Head of caudate nucleus (tissue), 42 donors: ENCODE measurements around the gene MTM1.

ENCODE experiments used
- DNase-seq, 42 donors: peaks; one replicate each; pipeline versions ENCODE4 v3.0.0 to v3.0.0-alpha.2; 2020 to 2021; ENCODE audit warnings: mixed read lengths in 7 of 42
- intact Hi-C: fragments of 100-400 bp; cut with DNase I; formaldehyde crosslinking; loops from one replicate; pipeline ENCODE4 v1.15.0; 2022

The MTM1 gene

DNA sequence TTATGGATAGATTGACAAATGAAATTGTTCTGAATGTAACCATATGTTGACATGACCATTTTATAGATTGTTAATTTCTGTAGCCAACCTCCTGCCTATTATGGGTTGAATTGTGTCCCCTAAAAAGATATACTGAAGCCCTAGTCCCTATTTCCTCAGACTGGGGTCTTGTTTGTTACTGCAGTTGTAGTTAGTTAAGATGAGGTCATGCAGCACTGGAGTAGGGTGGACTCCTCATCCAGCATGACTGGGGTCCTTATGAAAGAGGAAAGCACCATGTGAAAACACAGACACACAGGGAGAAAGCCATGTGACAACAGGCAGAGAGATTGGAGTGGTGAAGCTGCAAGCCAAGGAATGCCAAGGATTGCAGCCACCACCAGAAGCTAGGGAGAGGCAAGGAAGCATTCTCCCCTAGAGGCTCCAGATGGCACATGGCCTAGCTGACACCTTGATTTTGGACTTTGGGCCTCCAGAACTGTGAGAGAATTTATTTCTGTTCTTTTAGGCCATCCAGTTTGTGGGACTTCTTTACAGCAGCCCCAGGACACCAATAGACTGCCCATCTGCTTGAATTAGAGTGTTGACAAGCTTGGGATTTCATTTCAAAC, 14.0 kb downstream of the MTM1 start:
- DNase-seq = no peak
- intact Hi-C loops = no loop called here

- intact Hi-C loops = no loop called here
Observed at GRCh38 chrX:150587585-150588503, 19.4 kb downstream of the MTM1 start.

GRCh38 chrX:150594584-150594983, 26.2 kb downstream of the MTM1 start:
- intact Hi-C loops = no loop called here
- no peak for DNase-seq

More at GRCh38 chrX:150587585-150588503, 19.4 kb downstream of the MTM1 start:
- DNase-seq = peak in 28 of 42 donors; percentile 5 to 74 (median 38)

GRCh38 chrX:150599226-150599625, 30.8 kb downstream of the MTM1 start:
- intact Hi-C loops = no loop called here
- no peak for DNase-seq

- DNase-seq = no peak
- intact Hi-C loops = no loop called here
Observed at GRCh38 chrX:150602296-150602695, 33.9 kb downstream of the MTM1 start.

- intact Hi-C loops = no loop called here
- no peak for DNase-seq
Observed at GRCh38 chrX:150602743-150603142, 34.3 kb downstream of the MTM1 start.

DNA sequence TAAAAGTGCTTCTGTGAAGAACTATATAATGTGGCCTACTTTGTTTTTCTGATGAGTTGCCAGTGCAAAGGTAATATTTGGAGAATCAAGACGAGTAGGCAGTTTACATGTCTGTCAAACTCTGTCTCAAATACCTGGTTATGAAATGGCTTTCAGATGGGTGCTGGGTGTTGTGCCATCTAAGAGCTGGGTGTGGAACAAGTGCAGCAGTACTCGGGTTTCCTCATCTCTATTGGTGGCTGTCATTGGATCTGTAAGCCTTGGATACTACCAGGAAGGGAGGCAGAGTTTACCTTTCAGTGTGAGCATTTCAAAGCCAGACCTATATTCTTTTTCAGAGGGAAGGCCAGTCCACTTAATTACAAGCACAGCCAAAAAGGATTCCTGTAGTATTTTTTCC, 37.2 kb downstream of the MTM1 start:
- intact Hi-C loops = no loop called here

GRCh38 chrX:150607201-150607600, 38.8 kb downstream of the MTM1 start:
- intact Hi-C loops = no loop called here

More for the DNA sequence above, 37.2 kb downstream of the MTM1 start:
- DNase-seq = no peak

DNA sequence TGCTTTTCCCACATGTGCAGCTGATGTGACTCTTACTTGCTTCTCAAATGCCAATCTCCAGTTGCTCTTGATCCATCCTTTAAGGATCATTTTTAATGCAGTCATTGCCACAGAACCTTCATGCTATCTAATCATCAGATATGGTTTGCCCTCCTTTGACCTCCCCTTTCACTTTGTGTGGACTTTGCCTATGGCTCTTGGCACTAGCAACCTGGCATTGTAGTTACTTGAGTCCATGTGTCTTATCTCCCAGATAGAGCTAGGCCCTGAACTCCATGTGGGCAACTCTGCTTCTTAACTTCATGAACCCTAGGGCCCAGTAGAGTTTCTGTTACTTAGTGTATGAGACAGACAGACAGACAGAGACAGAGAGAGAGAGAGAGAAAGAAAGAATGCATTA, 41.6 kb downstream of the MTM1 start:
- no peak for DNase-seq
- intact Hi-C loops = no loop called here

More at GRCh38 chrX:150607201-150607600, 38.8 kb downstream of the MTM1 start:
- DNase-seq = no peak

DNA sequence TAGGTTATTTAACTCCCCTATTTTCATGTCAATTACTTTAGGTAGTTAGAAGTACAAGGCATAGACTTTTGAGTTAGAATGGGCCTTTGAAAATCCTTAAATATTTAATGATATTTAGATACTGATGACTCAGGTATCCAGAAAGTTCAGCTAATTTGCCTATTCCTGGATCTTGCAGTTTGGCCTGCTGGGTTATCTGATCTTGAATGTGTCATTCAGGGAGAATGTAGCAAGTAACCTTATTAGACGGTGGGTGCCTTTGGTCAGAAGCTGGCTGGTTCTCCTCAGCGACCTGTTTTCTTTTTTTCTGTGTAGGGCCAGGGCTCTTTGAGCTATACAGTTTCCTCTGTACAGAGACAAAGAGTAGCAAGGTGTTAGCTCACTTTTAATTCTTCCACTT, 42.0 kb downstream of the MTM1 start:
- no peak for DNase-seq
- intact Hi-C loops = no loop called here

GRCh38 chrX:150615356-150615755, 46.9 kb downstream of the MTM1 start:
- DNase-seq = no peak

DNA sequence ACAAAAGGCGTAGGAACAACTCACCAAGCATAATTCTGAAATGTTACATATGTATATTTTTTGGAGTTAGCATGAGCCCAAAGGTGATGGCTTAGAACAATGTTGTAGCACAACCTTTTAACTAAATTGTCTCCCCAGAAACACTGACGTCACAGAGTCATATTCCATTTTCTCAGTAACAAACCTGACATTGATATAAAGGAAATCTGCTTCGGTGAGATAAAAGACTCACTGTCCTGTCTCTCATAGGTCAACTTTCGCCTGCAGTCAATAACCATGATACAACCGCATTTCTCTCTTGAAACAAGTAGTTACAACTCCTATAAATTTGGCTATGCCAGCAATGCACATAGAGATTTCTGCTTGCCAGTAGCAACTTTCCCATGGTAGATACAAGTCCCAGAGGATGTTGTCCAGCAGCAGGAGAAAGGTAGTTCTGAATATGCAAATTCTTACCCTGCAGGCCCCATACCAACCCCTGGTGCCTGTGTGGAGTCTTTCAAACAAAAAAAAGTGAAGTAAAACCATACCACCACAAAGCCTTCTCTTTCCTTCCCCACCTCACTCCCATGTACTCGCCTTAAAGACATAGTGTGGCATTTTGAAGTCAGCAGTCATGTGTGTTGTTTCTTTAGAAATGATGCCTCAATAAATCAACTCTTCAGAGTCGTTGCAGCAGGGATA, 47.9 kb downstream of the MTM1 start:
- DNase-seq = no peak
- intact Hi-C loops = no loop called here

More at GRCh38 chrX:150615356-150615755, 46.9 kb downstream of the MTM1 start:
- intact Hi-C loops = no loop called here

DNA sequence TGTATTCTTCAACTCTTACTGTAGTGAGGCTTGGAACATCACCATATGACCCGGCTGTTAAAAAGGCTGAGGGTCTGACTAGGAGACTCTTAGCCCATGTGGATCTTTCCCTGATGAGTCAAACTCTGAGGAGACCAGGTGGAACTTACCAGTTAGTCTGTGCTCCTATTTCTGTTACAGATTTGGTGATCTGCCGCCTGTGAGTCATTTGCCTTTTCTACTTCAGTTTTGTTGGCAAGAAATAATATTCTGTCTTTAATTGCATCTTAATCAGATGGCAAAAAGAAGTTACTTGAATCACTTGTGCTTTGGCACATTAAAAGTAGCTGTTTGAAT, 48.4 kb downstream of the MTM1 start:
- intact Hi-C loops = no loop called here
- DNase-seq = peak in 1 of 42 donors; percentile 36

DNA sequence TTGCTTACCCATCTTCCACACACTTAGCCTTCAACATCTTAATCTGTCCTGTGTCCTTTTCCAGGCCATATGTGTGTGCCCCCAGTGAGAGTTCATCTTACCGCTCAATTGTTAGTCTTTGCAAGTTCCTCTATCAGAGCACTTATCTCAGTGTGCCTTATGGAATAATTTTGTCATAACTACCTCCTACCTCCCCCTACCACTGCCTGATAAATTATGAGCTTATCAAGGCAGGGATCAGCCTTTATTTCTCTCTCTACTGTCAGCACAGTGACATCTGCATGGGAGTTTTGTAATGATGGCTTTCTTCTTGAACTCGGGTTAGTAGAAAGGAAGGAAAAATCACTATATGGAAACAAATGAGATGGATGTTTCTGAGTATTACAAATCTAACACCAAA, 53.2 kb downstream of the MTM1 start:
- intact Hi-C loops = no loop called here

DNA sequence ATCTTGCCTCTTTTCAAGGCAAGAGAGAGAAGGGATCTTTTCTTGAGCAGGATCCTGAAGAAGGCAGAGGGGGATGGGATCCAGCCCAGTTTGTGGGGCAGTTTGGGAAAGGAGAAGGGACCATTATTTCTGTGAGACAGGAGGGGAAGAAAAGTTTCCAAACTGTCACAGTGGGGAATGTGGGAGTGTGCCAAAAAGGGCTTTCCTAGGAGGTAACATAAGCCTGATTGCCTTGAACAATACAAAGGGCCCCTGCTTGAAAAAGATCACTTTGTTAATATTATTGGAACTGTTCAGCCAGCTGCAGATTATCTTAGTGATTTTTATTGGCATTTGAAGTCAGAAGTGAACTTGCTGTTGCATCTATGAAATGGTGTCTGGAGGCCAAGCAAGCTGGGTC, 55.2 kb downstream of the MTM1 start:
- peak in 1 of 42 donors; percentile 10 for DNase-seq
- intact Hi-C loops = no loop called here

More for the DNA sequence above, 53.2 kb downstream of the MTM1 start:
- DNase-seq = peak in 1 of 42 donors; percentile 15

- intact Hi-C loops = no loop called here
- DNase-seq = no peak
Observed at GRCh38 chrX:150625097-150625496, 56.7 kb downstream of the MTM1 start.

DNA sequence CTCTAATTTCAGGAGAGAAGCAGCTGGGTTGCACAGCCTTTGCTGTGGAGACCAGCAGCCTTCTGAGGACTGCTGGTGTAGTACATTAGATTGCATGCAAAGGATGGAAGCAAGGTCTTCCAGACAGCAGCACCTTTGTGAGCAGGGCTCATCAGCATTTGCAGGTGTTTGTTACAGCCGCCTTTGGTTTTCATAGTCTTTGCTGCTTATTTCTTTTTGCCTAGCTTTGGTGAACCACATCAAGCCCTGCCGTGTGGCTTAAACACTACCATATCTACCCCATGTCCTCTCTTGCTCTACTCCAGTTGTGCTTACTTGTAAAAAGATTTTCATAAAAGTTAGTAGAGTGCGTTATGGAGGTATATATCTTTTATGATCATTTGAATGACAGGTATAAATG, 57.5 kb downstream of the MTM1 start:
- no peak for DNase-seq
- intact Hi-C loops = no loop called here

GRCh38 chrX:150627957-150628356, 59.5 kb downstream of the MTM1 start:
- intact Hi-C loops = no loop called here
- DNase-seq = no peak

DNA sequence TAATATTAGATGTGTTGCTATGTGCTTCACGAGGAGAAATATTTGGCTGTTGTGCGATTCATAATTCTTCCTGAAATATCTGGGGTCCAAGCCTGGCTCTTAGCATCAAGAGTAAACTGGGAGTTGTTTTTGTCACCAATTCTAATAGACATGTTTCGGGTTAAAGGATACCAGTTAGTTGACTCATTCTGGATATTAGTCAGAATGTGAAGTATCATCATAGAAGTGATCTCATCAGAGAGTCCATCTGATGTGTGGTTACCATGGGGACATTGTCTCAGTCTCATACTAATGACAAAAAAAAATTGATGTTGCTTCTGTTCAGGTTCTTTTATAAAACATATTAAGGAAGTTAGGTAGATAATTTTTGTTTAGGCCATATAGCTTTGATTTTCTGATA, 67.5 kb downstream of the MTM1 start:
- intact Hi-C loops = no loop called here
- DNase-seq = no peak

GRCh38 chrX:150642423-150642822, 74.0 kb downstream of the MTM1 start:
- no peak for DNase-seq
- intact Hi-C loops = no loop called here
